SK-N-SH (cell line): ENCODE results near the gene TBKBP1. TPM values are rescaled to one million over a fixed set of nuclear protein-coding genes. Genes with fewer than 3 reads are reported as not detected.
A peak's percentile ranks its signal among the peaks of the same experiment; 100 is the strongest.

Experiments
- CTCF ChIA-PET: fragments of 300-600, 350-600 bp; formaldehyde crosslinking; extraction: SDS; loops from one replicate; lab custom pipeline; 2021; lab: Yijun Ruan, JAX
- POLR2A ChIA-PET: fragments of 350-600 bp; sonication (Branson Sonifier 250); formaldehyde crosslinking; extraction: SDS; loops from one replicate; lab custom pipeline; 2020; ENCODE audit warnings: antibody characterized with exemption, inconsistent platforms; lab: Yijun Ruan, JAX
- DNase-seq: peaks from one replicate; pipeline ENCODE4 v3.0.0; 2012
- H2AFZ ChIP-seq: fragments of 200-600 bp; sonication (generic); 2 replicates; pipeline ENCODE4 v1.8.1; 2016; ENCODE audit warnings: antibody characterized with exemption, mild to moderate bottlenecking, low read depth
- H3F3A ChIP-seq: fragments of 200-600 bp; sonication (generic); replicated peaks from 2 replicates; pipeline ENCODE3; 2016; ENCODE audit warnings: antibody characterized with exemption, mild to moderate bottlenecking; ENCODE audit not compliant: insufficient read depth
- H3K27ac ChIP-seq, 2 experiments: fragments of 200-500 bp in 1 of 2; fragments of 200-600 bp in 1 of 2; sonication (Bioruptor generic) in 1 of 2; sonication (generic), shearing (Covaris generic) in 1 of 2; 2 replicates each; pipeline versions ENCODE4 v1.5.1 to v1.6.1; 2014 to 2016; ENCODE audit warnings: low read depth in 2 of 2, inconsistent platforms in 1 of 2, low read length in 1 of 2, mild to moderate bottlenecking in 1 of 2, mixed read lengths in 1 of 2
- H3K27me3 ChIP-seq: fragments of 200-600 bp; sonication (generic), shearing (Covaris generic); 2 replicates; pipeline ENCODE4 v1.6.1; 2016; ENCODE audit warnings: mixed run types; ENCODE audit not compliant: insufficient read depth
- H3K36me3 ChIP-seq, 2 experiments: fragments of 200-500 bp in 1 of 2; fragments of 200-600 bp in 1 of 2; sonication (Bioruptor generic) in 1 of 2; sonication (generic) in 1 of 2; replicated peaks in 1 of 2; 2 replicates each; pipeline versions ENCODE3 to v1.5.1; 2014 to 2016; ENCODE audit warnings: low read length in 1 of 2, mild to moderate bottlenecking in 1 of 2; ENCODE audit not compliant: insufficient read depth in 2 of 2, control insufficient read depth in 1 of 2
- H3K4me1 ChIP-seq, 2 experiments: fragments of 200-500 bp in 1 of 2; fragments of 200-600 bp in 1 of 2; sonication (Bioruptor generic) in 1 of 2; sonication (generic), shearing (Covaris generic) in 1 of 2; 2 replicates each; pipeline versions ENCODE4 v1.5.1 to v1.6.1; 2014 to 2016; ENCODE audit warnings: low read depth in 1 of 2, low read length in 1 of 2, mixed run types in 1 of 2; ENCODE audit not compliant: insufficient read depth in 2 of 2, control insufficient read depth in 1 of 2
- H3K4me2 ChIP-seq: fragments of 200-600 bp; sonication (generic), shearing (Covaris generic); 2 replicates; pipeline ENCODE4 v1.6.1; 2017; ENCODE audit warnings: mixed run types
- H3K4me3 ChIP-seq, 2 experiments: fragments of 200-500 bp in 1 of 2; fragments of 200-600 bp in 1 of 2; sonication (Bioruptor generic) in 1 of 2; sonication (generic), shearing (Covaris generic) in 1 of 2; 2 replicates each; pipeline versions ENCODE4 v1.5.1 to v1.8.1; 2014 to 2016; ENCODE audit warnings: low read depth in 2 of 2, inconsistent platforms in 1 of 2, low read length in 1 of 2, mild to moderate bottlenecking in 1 of 2, mixed read lengths in 1 of 2, moderate library complexity in 1 of 2
- H3K79me2 ChIP-seq: fragments of 200-600 bp; sonication (generic); 2 replicates; pipeline ENCODE4 v1.8.1; 2017; ENCODE audit warnings: mild to moderate bottlenecking; ENCODE audit not compliant: insufficient read depth
- H3K9ac ChIP-seq: fragments of 200-600 bp; sonication (generic); 2 replicates; pipeline ENCODE4 v1.6.1; 2017; ENCODE audit warnings: mixed run types
- H3K9me2 ChIP-seq: fragments of 200-600 bp; sonication (generic); 2 replicates; pipeline ENCODE4 v1.6.1; 2017; ENCODE audit warnings: mixed run types
- H3K9me3 ChIP-seq: fragments of 200-600 bp; sonication (generic); 2 replicates; pipeline ENCODE4 v1.6.1; 2017; ENCODE audit warnings: mixed run types, mild to moderate bottlenecking, moderate library complexity
- H4K20me1 ChIP-seq: fragments of 200-600 bp; sonication (generic); 2 replicates; pipeline ENCODE4 v1.6.1; 2017; ENCODE audit warnings: mild to moderate bottlenecking, mixed run types; ENCODE audit not compliant: insufficient read depth
- CHD2 ChIP-seq: fragments of 150-350 bp; IDR thresholded peaks from 2 replicates; pipeline ENCODE4 v1.6.1; 2018; ENCODE audit warnings: low read length; ENCODE audit not compliant: partially characterized antibody
- CTCF ChIP-seq: fragments of 200-600 bp; sonication (generic); IDR thresholded peaks from 2 replicates; pipeline ENCODE4 v1.6.1; 2017; ENCODE audit warnings: antibody characterized with exemption, mild to moderate bottlenecking, moderate library complexity
- ELF1 ChIP-seq: IDR thresholded peaks from 2 replicates; pipeline ENCODE4 v1.4.0; 2012
- EZH2phosphoT487 ChIP-seq: fragments of 200-600 bp; sonication (generic); IDR thresholded peaks from 2 replicates; pipeline ENCODE4 v1.6.1; 2017; ENCODE audit warnings: low read depth, mixed run types, mild to moderate bottlenecking, antibody characterized with exemption, moderate library complexity, borderline replicate concordance
- FOSL2 ChIP-seq: IDR thresholded peaks from 2 replicates; pipeline ENCODE4 v1.4.0; 2012; ENCODE audit warnings: low read depth, mild to moderate bottlenecking, moderate library complexity, borderline replicate concordance
- GABPA ChIP-seq: IDR thresholded peaks from 2 replicates; pipeline ENCODE4 v1.4.0; 2012; ENCODE audit warnings: low read depth, mild to moderate bottlenecking
- IRF3 ChIP-seq: fragments of 150-350 bp; IDR thresholded peaks from 2 replicates; pipeline ENCODE4 v1.6.1; 2016; ENCODE audit warnings: mild to moderate bottlenecking, low read depth, low read length
- MAX ChIP-seq: IDR thresholded peaks from 2 replicates; pipeline ENCODE4 v1.4.0; 2012; ENCODE audit warnings: low read depth
- NFIC ChIP-seq: IDR thresholded peaks from 2 replicates; pipeline ENCODE4 v1.4.0; 2012; ENCODE audit warnings: borderline replicate concordance
- NRF1 ChIP-seq: IDR thresholded peaks from 2 replicates; pipeline ENCODE4 v1.6.1; 2012; ENCODE audit warnings: low read depth, mild to moderate bottlenecking, low read length
- RAD21 ChIP-seq: IDR thresholded peaks from 2 replicates; pipeline ENCODE4 v1.6.1; 2012; ENCODE audit warnings: mild to moderate bottlenecking, low read length
- RCOR1 ChIP-seq: fragments of 150-350 bp; IDR thresholded peaks from 2 replicates; pipeline ENCODE4 v1.6.1; 2017; ENCODE audit warnings: antibody characterized with exemption, low read length
- SMC3 ChIP-seq: IDR thresholded peaks from 2 replicates; pipeline ENCODE4 v1.6.1; 2012; ENCODE audit warnings: low read depth, low read length, improper control_type of control experiment
- TAF1 ChIP-seq: IDR thresholded peaks from 2 replicates; pipeline ENCODE4 v1.6.1; 2012; ENCODE audit warnings: low read depth, mild to moderate bottlenecking, low read length, moderate library complexity, borderline replicate concordance
- YY1 ChIP-seq: IDR thresholded peaks from 2 replicates; pipeline ENCODE4 v1.4.0; 2012; ENCODE audit warnings: low read depth, mild to moderate bottlenecking
- WGBS: methylation state at CpG from one replicate; pipeline ENCODE4 v1.1.6; 2017; ENCODE audit warnings: low lambda C conversion rate; 5-methylcytosine and 5-hydroxymethylcytosine counted together
- polyA plus RNA-seq, 3 experiments: library from polyadenylated mRNA; depleted of rRNA; stranded (reverse); fragments of >200 nt; gene quantifications; 2 replicates each; pipeline ENCODE4 v1.2.3, GENCODE V29; 2012

The TBKBP1 gene
- polyA plus RNA-seq, 1 of the 3 experiments (the other 2 are of a cell fraction): 14.4 TPM

GRCh38 chr17:47695429-47696376 lies 1.7 kb downstream of the TBKBP1 start:
- ChIA-PET CTCF (interaction anchor here (1.2 to 11.3 kb wide), 9 partner anchors 17 to 107 kb away, joined by 3 to 211 read pairs (median 52); partner anchors contain the start of gene TBX21), POLR2A (interaction anchor here (1.0 kb wide), 1 partner anchor 8 kb away, joined by 3 read pairs; no protein-coding TSS in a partner anchor)
- Histone ChIP-seq H2AFZ (peak overlapping the region; percentile 28; the same call in 1 of the 2 replicates), H4K20me1 (peaks cover 7% of the 10 kb centered on the region; the same call in 1 of the 2 replicates), H3K9me2 (no peaks in the 10 kb centered on the region), H3K9me3 (no peaks in the 10 kb centered on the region), H3K9ac (peak overlapping the region; percentile 14; the same call in 1 of the 2 replicates), H3K27me3 (no peaks in the 10 kb centered on the region), H3K4me1 (peaks cover 14 to 23% of the 10 kb centered on the region in 2 experiments; a peak in 3 of 4 replicates)
- no peak for DNase-seq
- WGBS: 88% methylated on average over 46 of the region's 47 CpGs
- TF ChIP-seq RCOR1: no peak
- TF ChIP-seq IRF3: no peak
- TF ChIP-seq SMC3: no peak
- no peak for TF ChIP-seq CHD2
- TF ChIP-seq MAX: no peak
- TF ChIP-seq FOSL2: no peak
- TF ChIP-seq GABPA: no peak
- no peak for TF ChIP-seq ELF1
- TF ChIP-seq CTCF: no peak
- TF ChIP-seq EZH2phosphoT487: no peak
- TF ChIP-seq NRF1: no peak
- no peak for TF ChIP-seq YY1
- no peak for TF ChIP-seq NFIC
- TF ChIP-seq TAF1: no peak
- no peak for TF ChIP-seq RAD21
- TF ChIP-seq, all 33 proteins: peak for 0
- Histone ChIP-seq H3K4me3 (peak overlapping the region; percentile 60 to 70; a peak in 3 of 4 replicates), H3K36me3 (peaks cover 7 to 14% of the 10 kb centered on the region in 2 experiments), H3F3A (peaks cover 17% of the 10 kb centered on the region), H3K27ac (no peak overlapping the region; a peak in 1 of 4 replicates), H3K4me2 (peak overlapping the region; percentile 97), H3K79me2 (no peaks in the 10 kb centered on the region)
